ENCODE measurements around the gene CRYZ.

Gene CRYZ

DNA sequence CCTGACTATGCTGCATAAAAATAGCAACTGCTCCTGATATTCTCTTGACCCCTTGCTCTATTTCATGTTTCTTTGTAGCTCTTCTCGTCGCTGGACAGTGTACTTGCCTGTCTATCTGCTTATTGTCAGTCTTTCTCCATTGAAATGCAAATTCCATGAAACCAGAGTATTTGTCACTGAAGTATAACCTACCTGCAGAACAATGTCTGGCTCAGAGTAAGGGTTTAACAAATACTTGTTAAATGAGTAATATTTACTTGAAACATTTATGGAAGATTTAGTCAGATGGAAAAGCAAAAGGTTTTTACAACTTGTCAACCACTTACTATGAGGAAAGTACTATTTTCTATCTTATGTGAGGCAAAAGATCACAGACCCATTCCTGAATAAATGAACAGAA lies 39.4 kb downstream of the CRYZ start:
- Histone ChIP-seq H3K9me3 (ENCODE audit: control insufficient read depth, low read depth, low read length) (no peaks in the 10 kb centered on the region), H3K36me3 (ENCODE audit: control insufficient read depth, low read depth, low read length) (no peaks in the 10 kb centered on the region), H3K4me3 (ENCODE audit: low read length) (no peak overlapping the region), H3K9ac (ENCODE audit: low read length) (no peak overlapping the region), H3K27ac (ENCODE audit: low read length) (no peak overlapping the region), H3K4me1 (ENCODE audit: control insufficient read depth, low read depth, low read length) (no peaks in the 10 kb centered on the region), H3K27me3 (ENCODE audit: control insufficient read depth, insufficient read depth, low read length) (no peaks in the 10 kb centered on the region)

DNA sequence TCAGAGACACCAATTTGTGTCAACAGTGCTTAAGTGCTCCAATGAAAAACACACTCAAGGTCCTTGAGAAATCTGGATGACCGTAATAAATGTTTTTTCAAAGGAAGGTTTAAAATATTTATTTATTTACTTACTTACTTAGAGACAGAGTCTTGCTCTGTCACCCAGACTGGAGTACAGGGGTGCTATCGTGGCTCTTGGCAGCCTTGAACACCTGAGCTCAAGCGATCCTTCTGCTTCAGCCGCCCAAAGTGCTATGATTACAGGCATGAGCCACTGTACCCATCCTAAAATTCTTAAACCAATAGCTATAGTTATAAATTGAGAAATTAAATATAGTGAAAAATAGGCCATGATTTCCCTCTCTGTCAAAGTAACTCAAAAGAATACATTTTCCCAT lies 41.9 kb downstream of the CRYZ start:
- Histone ChIP-seq H3K27ac (ENCODE audit: low read length) (no peak overlapping the region), H3K4me1 (ENCODE audit: control insufficient read depth, low read depth, low read length) (no peaks in the 10 kb centered on the region), H3K4me3 (ENCODE audit: low read length) (no peak overlapping the region), H3K27me3 (ENCODE audit: control insufficient read depth, insufficient read depth, low read length) (no peaks in the 10 kb centered on the region), H3K9me3 (ENCODE audit: control insufficient read depth, low read depth, low read length) (no peaks in the 10 kb centered on the region), H3K9ac (ENCODE audit: low read length) (no peak overlapping the region), H3K36me3 (ENCODE audit: control insufficient read depth, low read depth, low read length) (no peaks in the 10 kb centered on the region)

DNA sequence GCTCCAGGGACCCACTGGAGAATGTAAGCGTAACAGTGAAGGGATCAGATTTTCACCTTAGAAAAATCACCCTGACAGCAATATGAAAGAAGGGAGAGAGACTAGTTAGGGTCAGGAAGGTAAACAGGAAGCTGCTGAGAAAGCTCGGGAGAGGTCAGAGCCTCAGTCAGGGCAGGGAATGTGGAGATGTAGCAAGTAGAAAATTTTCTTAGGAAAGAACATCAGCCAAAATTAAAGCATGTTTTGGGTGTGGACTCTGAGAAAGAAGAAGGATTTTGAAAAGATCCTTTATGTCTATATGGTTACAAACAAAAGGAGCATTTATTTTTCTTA lies 42.5 kb downstream of the CRYZ start:
- H3K4me1 ChIP-seq (ENCODE audit: control insufficient read depth, low read depth, low read length), result no peaks in the 10 kb centered on the region
- no peaks in the 10 kb centered on the region for H3K9me3 ChIP-seq (ENCODE audit: control insufficient read depth, low read depth, low read length)
- H3K27me3 ChIP-seq (ENCODE audit: control insufficient read depth, insufficient read depth, low read length), result no peaks in the 10 kb centered on the region
- no peak overlapping the region for H3K27ac ChIP-seq (ENCODE audit: low read length)
- H3K4me3 ChIP-seq (ENCODE audit: low read length), result no peak overlapping the region
- H3K36me3 ChIP-seq (ENCODE audit: control insufficient read depth, low read depth, low read length), result no peaks in the 10 kb centered on the region
- no peak overlapping the region for H3K9ac ChIP-seq (ENCODE audit: low read length)

DNA sequence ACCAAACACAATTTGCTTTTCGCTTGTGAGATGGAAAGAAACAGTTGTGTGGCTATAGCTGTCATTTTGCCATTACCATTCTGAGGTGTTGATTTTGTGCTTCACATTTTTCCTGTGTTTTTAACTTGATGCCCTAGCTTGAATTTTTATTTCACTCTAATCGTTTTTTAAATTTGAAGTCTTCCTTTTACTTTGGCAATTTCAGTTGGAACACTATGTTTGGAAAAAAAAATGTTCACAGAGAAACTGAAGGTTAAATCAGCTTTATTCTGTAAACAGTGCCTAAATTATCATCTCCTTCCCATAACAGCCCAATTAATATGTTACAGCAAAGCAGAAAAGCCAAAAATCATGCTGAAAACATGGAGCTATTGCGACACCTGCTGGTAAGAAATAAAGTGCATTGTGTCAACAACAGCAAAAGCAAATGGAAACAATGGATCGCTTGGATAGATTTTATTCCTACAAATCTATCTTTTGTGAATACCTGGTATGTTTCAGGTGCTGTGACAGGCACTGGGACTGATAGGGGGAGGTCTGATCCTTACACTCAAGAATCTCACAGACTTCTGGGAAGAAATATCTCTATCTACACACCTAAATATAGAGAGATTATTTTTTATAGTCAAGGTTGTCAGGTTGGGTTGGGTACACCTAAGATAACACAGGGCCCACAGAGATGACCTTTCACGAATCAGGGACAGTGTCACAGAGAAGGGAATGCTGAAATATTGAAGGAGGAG lies 43.1 kb downstream of the CRYZ start:
- Histone ChIP-seq H3K4me1 (ENCODE audit: control insufficient read depth, low read depth, low read length) (no peaks in the 10 kb centered on the region), H3K9ac (ENCODE audit: low read length) (no peak overlapping the region), H3K9me3 (ENCODE audit: control insufficient read depth, low read depth, low read length) (no peaks in the 10 kb centered on the region), H3K4me3 (ENCODE audit: low read length) (no peak overlapping the region), H3K27me3 (ENCODE audit: control insufficient read depth, insufficient read depth, low read length) (no peaks in the 10 kb centered on the region), H3K27ac (ENCODE audit: low read length) (no peak overlapping the region), H3K36me3 (ENCODE audit: control insufficient read depth, low read depth, low read length) (no peaks in the 10 kb centered on the region)

DNA sequence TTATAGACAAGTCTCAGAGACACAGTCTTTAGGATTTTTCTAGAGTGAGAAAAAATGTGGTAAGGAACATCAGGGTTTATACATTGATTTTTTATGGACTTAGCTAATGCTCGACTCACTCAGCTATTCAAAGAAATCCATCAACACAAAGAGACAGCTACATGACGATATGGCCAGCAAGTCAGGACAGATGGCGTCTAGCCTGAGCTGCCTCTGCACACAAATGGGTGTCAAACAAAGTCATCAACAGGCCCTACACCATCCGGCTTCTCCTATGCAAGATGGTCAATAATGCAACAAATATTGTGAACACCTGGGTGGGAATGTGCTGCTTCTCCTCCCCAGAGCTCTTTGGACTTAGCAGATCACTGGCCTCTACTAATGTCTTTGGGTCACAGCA lies 45.9 kb downstream of the CRYZ start:
- Histone ChIP-seq H3K4me3 (ENCODE audit: low read length) (no peak overlapping the region), H3K27me3 (ENCODE audit: control insufficient read depth, insufficient read depth, low read length) (no peaks in the 10 kb centered on the region), H3K4me1 (ENCODE audit: control insufficient read depth, low read depth, low read length) (no peaks in the 10 kb centered on the region), H3K9ac (ENCODE audit: low read length) (no peak overlapping the region), H3K36me3 (ENCODE audit: control insufficient read depth, low read depth, low read length) (no peaks in the 10 kb centered on the region), H3K9me3 (ENCODE audit: control insufficient read depth, low read depth, low read length) (no peaks in the 10 kb centered on the region), H3K27ac (ENCODE audit: low read length) (no peak overlapping the region)

DNA sequence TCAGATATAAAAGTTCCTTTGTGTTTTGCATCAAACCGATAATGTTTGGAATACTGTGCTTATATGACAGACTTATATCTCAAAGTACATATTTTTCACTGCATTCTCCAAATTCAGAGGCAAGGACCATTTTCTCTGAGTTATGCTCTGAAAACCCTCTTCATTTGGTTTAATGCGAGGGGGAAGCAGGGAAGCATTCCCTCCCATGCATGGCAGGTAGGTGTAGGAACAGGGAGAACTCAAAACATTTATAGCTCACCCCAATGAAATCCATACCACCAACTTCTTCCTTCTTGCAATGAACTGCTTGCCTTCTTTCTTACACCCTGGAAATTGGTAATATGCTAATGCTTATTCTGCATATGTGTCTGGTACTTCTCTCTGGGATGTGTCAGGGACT lies 48.5 kb downstream of the CRYZ start:
- H3K4me3 ChIP-seq (ENCODE audit: low read length), result no peak overlapping the region
- no peak overlapping the region for H3K9ac ChIP-seq (ENCODE audit: low read length)
- no peaks in the 10 kb centered on the region for H3K36me3 ChIP-seq (ENCODE audit: control insufficient read depth, low read depth, low read length)

DNA sequence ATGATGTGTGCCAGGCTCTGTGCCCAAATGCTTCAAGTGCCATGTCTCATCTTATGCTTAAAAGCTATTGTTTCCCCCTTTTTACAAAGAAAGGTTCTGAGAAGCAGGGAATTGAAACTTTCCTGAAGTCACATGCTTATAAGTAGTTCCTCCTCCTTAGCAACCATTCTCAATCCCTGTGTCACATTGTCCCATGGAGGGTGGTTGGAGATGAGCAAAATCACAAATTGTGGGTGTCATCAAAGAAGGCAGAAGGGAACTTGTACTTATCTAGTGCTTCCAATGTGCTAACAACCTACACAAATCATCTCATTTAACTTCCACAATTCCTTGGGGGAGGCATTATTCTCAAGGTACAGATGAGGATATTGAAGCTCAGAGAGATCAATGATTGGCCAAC lies 49.2 kb downstream of the CRYZ start:
- H3K27me3 ChIP-seq (ENCODE audit: control insufficient read depth, insufficient read depth, low read length), result no peaks in the 10 kb centered on the region
- no peaks in the 10 kb centered on the region for H3K9me3 ChIP-seq (ENCODE audit: control insufficient read depth, low read depth, low read length)
- H3K4me3 ChIP-seq (ENCODE audit: low read length), result no peak overlapping the region
- no peak overlapping the region for H3K9ac ChIP-seq (ENCODE audit: low read length)
- no peaks in the 10 kb centered on the region for H3K36me3 ChIP-seq (ENCODE audit: control insufficient read depth, low read depth, low read length)
- no peaks in the 10 kb centered on the region for H3K4me1 ChIP-seq (ENCODE audit: control insufficient read depth, low read depth, low read length)
- no peak overlapping the region for H3K27ac ChIP-seq (ENCODE audit: low read length)

More for the DNA sequence above, 48.5 kb downstream of the CRYZ start:
- Histone ChIP-seq H3K4me1 (ENCODE audit: control insufficient read depth, low read depth, low read length) (no peaks in the 10 kb centered on the region), H3K9me3 (ENCODE audit: control insufficient read depth, low read depth, low read length) (no peaks in the 10 kb centered on the region), H3K27me3 (ENCODE audit: control insufficient read depth, insufficient read depth, low read length) (no peaks in the 10 kb centered on the region), H3K27ac (ENCODE audit: low read length) (no peak overlapping the region)

DNA sequence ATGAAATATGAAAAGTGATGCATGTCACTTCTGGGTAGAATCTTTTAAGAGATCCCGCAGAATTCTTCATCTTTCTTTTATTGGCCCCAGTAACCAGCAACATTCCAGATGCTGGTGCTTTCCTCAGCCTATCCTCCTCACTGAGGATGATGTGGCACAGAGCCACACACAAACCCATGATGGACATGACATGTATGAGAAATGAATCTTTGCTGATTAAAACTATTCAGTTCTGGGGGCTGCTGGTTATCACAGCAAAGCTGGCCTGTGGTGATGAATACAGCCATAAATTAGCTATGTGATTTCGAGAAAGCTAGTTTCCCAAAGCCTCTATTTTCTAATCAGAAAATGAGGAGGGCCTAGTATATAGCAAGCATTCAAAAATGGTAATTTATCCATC lies 51.0 kb downstream of the CRYZ start:
- Histone ChIP-seq H3K4me3 (ENCODE audit: low read length) (no peak overlapping the region), H3K27ac (ENCODE audit: low read length) (no peak overlapping the region), H3K9ac (ENCODE audit: low read length) (no peak overlapping the region), H3K27me3 (ENCODE audit: control insufficient read depth, insufficient read depth, low read length) (no peaks in the 10 kb centered on the region), H3K36me3 (ENCODE audit: control insufficient read depth, low read depth, low read length) (no peaks in the 10 kb centered on the region), H3K4me1 (ENCODE audit: control insufficient read depth, low read depth, low read length) (no peaks in the 10 kb centered on the region), H3K9me3 (ENCODE audit: control insufficient read depth, low read depth, low read length) (no peaks in the 10 kb centered on the region)

DNA sequence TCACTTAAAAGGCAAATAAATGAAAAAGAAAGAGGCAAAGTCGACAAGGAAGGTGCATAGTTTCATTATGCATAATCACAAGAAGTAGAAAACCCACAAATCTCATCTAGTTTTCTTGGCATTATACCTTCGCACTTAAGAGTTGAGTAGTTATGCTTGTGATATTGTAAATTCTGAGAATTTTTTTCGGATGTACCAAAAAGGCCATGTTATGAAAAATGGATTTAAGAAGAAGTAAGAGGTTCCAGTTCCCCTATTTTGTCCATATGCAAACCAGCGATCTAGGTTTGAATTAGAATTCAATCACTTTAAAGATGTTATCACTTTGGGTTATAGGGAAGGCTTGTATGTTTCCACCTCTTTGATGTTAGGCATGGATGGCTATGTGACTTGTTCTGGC lies 51.4 kb downstream of the CRYZ start:
- H3K4me3 ChIP-seq (ENCODE audit: low read length), result no peak overlapping the region
- H3K9me3 ChIP-seq (ENCODE audit: control insufficient read depth, low read depth, low read length), result no peaks in the 10 kb centered on the region
- H3K27me3 ChIP-seq (ENCODE audit: control insufficient read depth, insufficient read depth, low read length), result no peaks in the 10 kb centered on the region
- no peak overlapping the region for H3K27ac ChIP-seq (ENCODE audit: low read length)
- no peaks in the 10 kb centered on the region for H3K4me1 ChIP-seq (ENCODE audit: control insufficient read depth, low read depth, low read length)
- H3K36me3 ChIP-seq (ENCODE audit: control insufficient read depth, low read depth, low read length), result no peaks in the 10 kb centered on the region
- no peak overlapping the region for H3K9ac ChIP-seq (ENCODE audit: low read length)

DNA sequence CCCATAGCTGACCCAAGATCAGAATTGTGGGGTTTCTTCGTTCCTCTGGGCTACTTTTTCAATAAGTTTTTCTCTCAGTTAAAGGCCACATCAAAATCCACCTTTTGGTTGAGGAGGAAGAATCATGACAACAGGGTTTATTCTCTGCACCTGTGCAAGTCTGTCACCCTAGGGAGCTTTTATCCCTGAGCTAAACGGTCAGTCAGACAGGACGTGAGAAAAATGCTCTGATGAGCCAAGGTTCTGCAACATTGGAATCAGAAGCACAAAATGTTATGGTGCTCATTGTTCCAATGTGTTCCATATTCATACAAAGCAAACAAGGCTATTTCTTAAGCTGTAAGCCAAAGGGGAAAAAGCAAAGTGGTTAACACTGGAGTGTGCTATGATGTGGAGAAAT lies 51.8 kb downstream of the CRYZ start:
- Histone ChIP-seq H3K27ac (ENCODE audit: low read length) (no peak overlapping the region), H3K4me1 (ENCODE audit: control insufficient read depth, low read depth, low read length) (no peaks in the 10 kb centered on the region), H3K36me3 (ENCODE audit: control insufficient read depth, low read depth, low read length) (no peaks in the 10 kb centered on the region), H3K9ac (ENCODE audit: low read length) (no peak overlapping the region), H3K9me3 (ENCODE audit: control insufficient read depth, low read depth, low read length) (no peaks in the 10 kb centered on the region), H3K27me3 (ENCODE audit: control insufficient read depth, insufficient read depth, low read length) (no peaks in the 10 kb centered on the region), H3K4me3 (ENCODE audit: low read length) (no peak overlapping the region)

DNA sequence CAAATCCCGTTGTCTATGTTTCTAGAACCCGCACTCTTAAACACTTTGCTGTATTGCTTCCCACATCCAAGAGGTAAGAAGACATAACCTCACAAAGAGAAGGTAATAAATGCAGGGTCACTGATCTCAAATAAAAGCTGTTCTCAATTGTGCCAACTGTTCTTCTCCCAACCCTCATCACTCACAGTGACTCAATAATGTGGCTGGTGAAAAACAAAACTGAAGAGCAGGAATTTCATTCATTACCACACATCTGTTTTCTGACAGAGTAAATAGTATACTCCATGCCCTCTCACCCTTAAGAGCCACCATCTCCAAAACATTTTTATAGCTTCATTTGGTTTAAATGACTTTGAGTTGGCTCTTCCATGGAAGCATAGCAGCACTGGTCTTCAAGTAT lies 53.0 kb downstream of the CRYZ start:
- Histone ChIP-seq H3K4me1 (ENCODE audit: control insufficient read depth, low read depth, low read length) (peaks cover 1% of the 10 kb centered on the region), H3K36me3 (ENCODE audit: control insufficient read depth, low read depth, low read length) (no peaks in the 10 kb centered on the region), H3K27me3 (ENCODE audit: control insufficient read depth, insufficient read depth, low read length) (no peaks in the 10 kb centered on the region), H3K27ac (ENCODE audit: low read length) (no peak overlapping the region), H3K9me3 (ENCODE audit: control insufficient read depth, low read depth, low read length) (no peaks in the 10 kb centered on the region), H3K4me3 (ENCODE audit: low read length) (no peak overlapping the region), H3K9ac (ENCODE audit: low read length) (no peak overlapping the region)

DNA sequence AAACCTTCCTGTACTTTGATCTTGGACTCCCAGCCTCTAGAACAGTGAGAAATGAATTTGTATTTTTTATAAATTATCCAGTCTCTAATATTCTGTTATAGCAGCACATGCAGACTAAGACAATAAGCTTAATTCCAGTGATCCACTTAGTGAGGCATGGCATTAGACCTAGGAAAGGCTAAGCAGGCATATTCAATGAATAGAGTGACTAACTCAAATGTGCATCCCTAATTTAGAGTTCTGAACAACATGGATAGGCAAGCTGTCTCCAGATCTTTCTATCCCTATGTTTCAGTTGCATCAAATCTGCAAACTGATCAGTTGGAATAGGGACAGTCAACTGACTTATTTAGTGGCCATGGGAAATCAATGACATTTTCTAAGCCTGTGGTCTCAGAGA lies 54.9 kb downstream of the CRYZ start:
- peaks cover 13% of the 10 kb centered on the region for H3K4me1 ChIP-seq (ENCODE audit: control insufficient read depth, low read depth, low read length)
- no peak overlapping the region for H3K9ac ChIP-seq (ENCODE audit: low read length)
- H3K27ac ChIP-seq (ENCODE audit: low read length), result no peak overlapping the region
- H3K36me3 ChIP-seq (ENCODE audit: control insufficient read depth, low read depth, low read length), result no peaks in the 10 kb centered on the region
- no peaks in the 10 kb centered on the region for H3K9me3 ChIP-seq (ENCODE audit: control insufficient read depth, low read depth, low read length)
- H3K4me3 ChIP-seq (ENCODE audit: low read length), result no peak overlapping the region
- H3K27me3 ChIP-seq (ENCODE audit: control insufficient read depth, insufficient read depth, low read length), result peaks cover 9% of the 10 kb centered on the region
